Measurements from ENCODE around the gene TRIM3. TPM values are rescaled to one million over a fixed set of nuclear protein-coding genes. Genes with fewer than 3 reads are reported as not detected.

Gene TRIM3
- total RNA-seq, 2 donors from 2014 or later: 37.6 to 49.3 TPM

- DNase-seq: no peak
- ATAC-seq: no peak
- intact Hi-C loops (cut with DNase I, micrococcal nuclease): no loop called here
Measured at GRCh38 chr11:6452219-6452618, 21.5 kb downstream of the TRIM3 start.

- no peak for DNase-seq
- intact Hi-C loops (cut with DNase I, micrococcal nuclease): loop anchor here in 1 of 2 donors (10.0 kb wide), 1 partner anchor 64 kb away; no protein-coding TSS in a partner anchor
- ATAC-seq: no peak
Measured at GRCh38 chr11:6448574-6448973, 25.2 kb downstream of the TRIM3 start.

DNA sequence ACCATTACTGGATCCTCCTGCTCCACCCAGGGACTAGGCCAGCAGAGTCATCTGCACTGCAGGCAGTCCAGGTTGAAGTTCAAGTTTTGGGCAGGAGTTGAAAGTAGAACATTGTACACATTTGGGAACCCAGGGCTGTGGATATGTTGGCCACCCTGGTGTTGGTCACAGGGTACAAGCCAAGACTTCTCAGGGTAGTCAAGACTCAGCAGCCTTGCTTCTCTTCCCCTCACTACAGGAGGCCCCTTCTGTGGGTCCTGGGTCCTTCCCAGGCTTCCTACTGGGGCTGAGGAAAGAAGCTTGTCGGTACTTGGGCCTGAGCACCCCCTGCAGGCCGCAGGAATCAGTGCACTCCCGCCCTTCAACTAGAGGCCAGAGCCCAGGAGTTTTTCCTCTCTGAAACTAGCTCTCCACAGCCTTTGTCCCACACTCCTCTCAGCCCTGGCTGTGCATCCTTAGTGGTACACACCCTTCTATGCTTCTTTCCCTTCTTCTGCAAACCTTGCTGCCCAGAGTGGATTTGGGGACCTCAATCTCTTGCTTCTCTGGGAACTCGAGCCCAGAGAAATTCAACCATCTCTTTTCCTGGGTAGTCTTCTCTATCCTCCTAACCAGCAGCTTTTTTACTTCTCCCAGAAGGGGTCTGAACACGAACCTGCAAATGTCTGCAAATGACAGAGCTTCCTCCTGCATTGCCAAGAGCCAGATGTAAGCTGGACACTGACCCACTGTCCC, 30.3 kb downstream of the TRIM3 start:
- ATAC-seq (peak; percentile 82), DNase-seq (peak in 1 of 2 donors; percentile 61)
- intact Hi-C loops (cut with DNase I, micrococcal nuclease): loop anchor here (2.0 to 10.0 kb wide), 2 partner anchors 59 to 65 kb away; no protein-coding TSS in a partner anchor

DNA sequence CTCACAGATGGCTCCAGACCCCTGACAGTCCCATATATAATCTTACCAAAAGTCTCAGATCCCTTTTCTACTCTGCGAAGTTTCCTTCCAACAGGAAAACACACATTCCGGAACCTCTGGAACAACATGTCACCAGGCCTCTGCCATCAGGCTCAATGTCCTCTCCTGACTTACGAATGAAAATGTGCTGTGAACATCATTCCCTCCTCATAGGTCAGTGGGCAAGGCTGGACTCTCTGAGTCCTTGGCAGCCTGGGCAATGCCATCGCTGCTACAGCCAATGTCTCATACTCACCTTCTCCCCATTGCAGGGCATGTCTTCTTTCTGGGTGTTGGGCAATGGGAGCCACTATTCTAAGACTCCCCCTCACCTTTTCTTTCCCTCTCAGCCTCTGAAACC, 31.3 kb downstream of the TRIM3 start:
- intact Hi-C loops (cut with DNase I, micrococcal nuclease): loop anchor here (2.0 to 10.0 kb wide), 2 partner anchors 58 to 64 kb away; no protein-coding TSS in a partner anchor
- no peak for DNase-seq
- no peak for ATAC-seq

DNA sequence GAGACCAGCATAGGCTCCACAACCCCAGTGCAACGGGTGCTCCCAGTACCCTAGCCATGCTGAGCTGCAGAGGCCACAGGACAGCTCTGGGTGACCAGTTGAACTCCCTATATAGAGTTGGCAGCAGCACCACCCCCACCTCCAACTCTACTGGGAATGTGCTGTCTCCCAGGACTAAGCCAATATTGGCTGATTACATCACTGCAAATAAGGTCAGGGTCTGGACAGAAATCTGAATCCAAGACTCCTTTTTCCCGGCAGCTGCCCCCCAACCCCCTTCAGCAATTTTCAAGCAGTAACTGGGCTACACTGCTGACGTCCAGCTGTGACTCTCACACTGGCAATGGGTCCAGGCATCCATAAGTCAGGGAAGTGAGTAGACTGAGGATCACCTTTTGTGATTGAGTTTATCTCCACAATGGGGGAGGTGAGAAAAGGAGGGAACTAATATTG, 32.8 kb downstream of the TRIM3 start, which contains the start of gene HPX:
Gene HPX, minus strand, starts transcription at position 82 of the 453 bp plus-strand sequence. Its CDS starts 24 bp downstream, at position 58.
- ATAC-seq: no peak
- intact Hi-C loops (cut with DNase I, micrococcal nuclease): loop anchor here in 1 of 2 donors (10.0 kb wide), 1 partner anchor 56 kb away; no protein-coding TSS in a partner anchor
- DNase-seq: no peak

DNA sequence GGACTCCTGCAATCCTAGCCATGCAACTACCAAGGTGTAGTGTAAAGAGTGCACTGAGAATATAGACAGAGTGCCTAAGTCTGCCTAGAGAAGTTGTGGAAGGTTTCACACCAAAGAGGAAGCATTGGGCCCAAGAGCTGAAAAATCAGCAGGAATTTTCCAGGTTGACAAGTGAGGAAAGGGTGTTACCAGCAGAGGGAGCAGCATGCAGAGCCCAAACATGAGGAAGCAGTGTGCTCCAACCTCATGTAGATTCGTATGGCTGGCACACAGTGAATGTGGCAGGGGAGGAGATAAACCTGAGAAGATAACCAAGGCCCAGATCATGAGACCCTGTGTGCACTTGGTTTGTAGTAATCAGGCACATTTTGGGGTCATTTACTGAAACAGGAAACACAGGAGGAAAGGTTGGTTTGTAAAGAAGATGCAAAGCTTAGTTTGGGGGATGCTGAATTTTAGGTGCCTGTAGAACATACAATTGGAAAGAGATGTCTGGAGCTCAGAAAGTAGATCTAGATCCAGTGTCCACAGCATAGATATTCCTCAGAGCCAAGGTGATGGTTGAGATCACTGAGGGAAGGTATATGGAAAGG, 34.7 kb downstream of the TRIM3 start:
- ATAC-seq (peak; percentile 82), DNase-seq (peak; percentile 47 to 65)
- intact Hi-C loops (cut with DNase I, micrococcal nuclease): loop anchor here in 1 of 2 donors (10.0 kb wide), 1 partner anchor 66 kb away; no protein-coding TSS in a partner anchor

DNA sequence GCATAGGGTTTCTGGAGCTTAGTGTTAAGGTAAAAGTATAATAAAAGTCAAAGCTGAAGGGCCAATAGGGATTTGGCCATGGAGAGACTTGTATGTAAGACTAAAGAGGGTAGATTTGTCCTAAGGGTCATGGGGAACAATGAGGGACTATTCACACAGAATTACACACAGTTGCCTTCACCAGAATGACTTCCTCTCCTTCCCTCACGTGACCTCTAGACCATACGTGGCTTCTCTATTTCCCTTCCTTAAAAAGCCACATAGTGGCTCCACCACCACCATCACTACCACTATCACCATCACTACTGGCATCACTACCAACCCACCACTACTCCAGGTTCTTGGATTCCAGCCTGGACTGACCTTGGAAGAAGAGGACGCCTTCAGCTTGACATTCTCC, 35.7 kb downstream of the TRIM3 start:
- ATAC-seq (no peak), DNase-seq (no peak)
- intact Hi-C loops (cut with DNase I, micrococcal nuclease): loop anchor here in 1 of 2 donors (10.0 kb wide), 1 partner anchor 67 kb away; no protein-coding TSS in a partner anchor

- intact Hi-C loops (cut with DNase I, micrococcal nuclease): loop anchor here in 1 of 2 donors (10.0 kb wide), 1 partner anchor 67 kb away; no protein-coding TSS in a partner anchor
- no peak for ATAC-seq
- DNase-seq: no peak
Measured at GRCh38 chr11:6437423-6437822, 36.3 kb downstream of the TRIM3 start.

DNA sequence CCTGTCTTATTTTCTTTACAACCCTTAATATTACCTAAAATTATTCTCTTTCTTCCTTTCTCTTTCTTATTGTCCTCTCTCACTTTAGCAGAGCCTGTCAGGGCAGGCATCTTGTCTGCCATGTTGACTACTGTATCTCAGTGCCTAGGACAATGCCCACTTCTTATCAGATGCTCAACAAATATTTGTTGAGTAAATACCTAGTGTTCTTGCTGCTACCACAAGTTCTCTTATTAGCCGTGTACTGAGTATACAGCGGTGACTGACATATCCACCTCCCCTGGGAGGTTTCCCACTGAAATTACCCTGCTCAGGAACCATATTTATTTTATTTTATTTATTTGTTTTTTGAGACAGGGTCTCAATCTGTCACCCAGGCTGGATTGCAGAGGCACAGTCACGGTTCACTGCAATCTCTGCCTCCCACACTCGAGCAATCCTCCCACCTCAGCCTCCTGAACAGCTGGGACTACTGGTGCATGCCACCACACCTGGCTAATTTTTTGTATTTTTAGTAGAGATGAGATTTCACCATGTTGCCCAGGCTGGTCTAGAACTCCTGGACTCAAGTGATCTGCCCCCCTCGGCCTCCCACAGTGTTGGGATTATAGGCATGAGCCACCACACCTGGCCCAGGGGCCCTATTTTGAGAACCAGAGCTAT, 39.6 kb downstream of the TRIM3 start:
- intact Hi-C loops (cut with DNase I, micrococcal nuclease): loop anchor here in 1 of 2 donors (10.0 kb wide), 1 partner anchor 71 kb away; no protein-coding TSS in a partner anchor
- ATAC-seq: peak; percentile 73

DNA sequence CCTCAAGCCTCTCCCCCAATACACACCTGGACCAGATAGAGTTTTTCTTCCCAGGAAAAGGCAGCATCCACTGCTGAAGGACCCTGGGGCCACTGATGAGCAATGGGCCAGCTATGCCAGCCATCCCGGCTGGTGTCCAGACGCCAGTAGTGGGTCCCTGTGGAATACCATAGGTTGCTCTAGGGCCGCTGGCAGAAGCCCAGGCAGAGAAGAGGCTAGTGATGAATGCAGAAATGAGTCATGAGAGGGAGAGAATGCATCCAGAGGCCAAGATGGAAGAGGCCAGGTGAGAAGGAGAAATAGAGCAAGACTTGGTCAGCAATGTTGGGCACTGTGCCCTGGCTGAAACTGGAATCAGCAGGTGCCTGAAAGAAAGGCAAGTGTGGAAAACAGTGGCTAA, 41.9 kb downstream of the TRIM3 start:
- DNase-seq: no peak
- ATAC-seq: no peak
- intact Hi-C loops (cut with DNase I, micrococcal nuclease): loop anchor here in 1 of 2 donors (10.0 kb wide), 1 partner anchor 73 kb away; no protein-coding TSS in a partner anchor

More for the DNA sequence above, 39.6 kb downstream of the TRIM3 start:
- DNase-seq: no peak

GRCh38 chr11:6427516-6427915, 46.2 kb downstream of the TRIM3 start:
- intact Hi-C loops (cut with DNase I, micrococcal nuclease): no loop called here
- no peak for ATAC-seq
- no peak for DNase-seq

DNA sequence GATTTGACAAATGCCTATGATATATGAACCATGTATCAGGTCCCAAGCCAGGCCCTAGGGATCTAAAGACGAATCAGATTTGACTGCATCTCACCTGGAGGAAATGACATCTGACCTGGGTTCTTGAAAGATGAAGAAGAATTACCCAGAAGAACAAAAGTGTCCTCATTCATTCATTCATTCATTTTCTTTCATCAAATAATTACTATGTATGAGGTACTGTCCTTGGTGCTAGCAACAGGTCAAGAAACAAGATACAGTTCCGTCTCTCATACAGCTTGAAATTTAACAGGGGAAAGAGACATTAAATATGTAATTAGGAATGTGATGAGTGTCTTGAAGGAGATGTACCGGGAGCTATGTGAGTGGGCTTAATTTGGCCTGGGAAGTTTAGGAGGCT, 53.1 kb downstream of the TRIM3 start:
- intact Hi-C loops (cut with DNase I, micrococcal nuclease): no loop called here

GRCh38 chr11:6419009-6419631, 54.6 kb downstream of the TRIM3 start, which contains the start of gene APBB1:
Gene APBB1, minus strand, starts transcription at chr11:6419094. Its CDS starts 7,747 bp downstream, at chr11:6411347.
- DNase-seq (peak; percentile 44 to 76), ATAC-seq (peak; percentile 96)
- intact Hi-C loops (cut with DNase I, micrococcal nuclease): no loop called here

More for the DNA sequence above, 53.1 kb downstream of the TRIM3 start:
- no peak for ATAC-seq
- no peak for DNase-seq

DNA sequence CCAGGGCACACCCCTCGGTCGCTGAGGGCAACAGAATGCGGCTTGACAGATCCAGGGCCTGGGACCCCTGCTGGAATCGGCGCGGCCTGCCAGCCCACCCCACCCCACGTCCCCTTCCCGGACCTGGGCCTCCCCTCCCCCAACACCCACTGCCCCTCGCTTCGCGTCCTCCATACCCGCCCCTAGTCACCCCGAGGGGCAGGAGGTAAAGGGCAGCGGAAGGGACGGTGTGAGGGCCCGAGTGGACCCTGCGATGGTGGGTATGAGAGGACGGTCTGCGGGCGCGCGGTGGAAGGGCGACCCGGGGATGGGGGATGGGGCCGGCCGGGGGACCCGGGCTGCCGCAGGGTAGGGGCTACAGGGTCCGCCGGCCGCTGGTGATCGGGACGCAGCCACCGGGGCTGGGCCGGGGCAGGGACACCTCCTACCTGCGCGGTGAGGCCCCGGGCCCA, 55.2 kb downstream of the TRIM3 start:
- ATAC-seq: peak; percentile 21
- intact Hi-C loops (cut with DNase I, micrococcal nuclease): no loop called here
- peak in 1 of 2 donors; percentile 38 for DNase-seq

DNA sequence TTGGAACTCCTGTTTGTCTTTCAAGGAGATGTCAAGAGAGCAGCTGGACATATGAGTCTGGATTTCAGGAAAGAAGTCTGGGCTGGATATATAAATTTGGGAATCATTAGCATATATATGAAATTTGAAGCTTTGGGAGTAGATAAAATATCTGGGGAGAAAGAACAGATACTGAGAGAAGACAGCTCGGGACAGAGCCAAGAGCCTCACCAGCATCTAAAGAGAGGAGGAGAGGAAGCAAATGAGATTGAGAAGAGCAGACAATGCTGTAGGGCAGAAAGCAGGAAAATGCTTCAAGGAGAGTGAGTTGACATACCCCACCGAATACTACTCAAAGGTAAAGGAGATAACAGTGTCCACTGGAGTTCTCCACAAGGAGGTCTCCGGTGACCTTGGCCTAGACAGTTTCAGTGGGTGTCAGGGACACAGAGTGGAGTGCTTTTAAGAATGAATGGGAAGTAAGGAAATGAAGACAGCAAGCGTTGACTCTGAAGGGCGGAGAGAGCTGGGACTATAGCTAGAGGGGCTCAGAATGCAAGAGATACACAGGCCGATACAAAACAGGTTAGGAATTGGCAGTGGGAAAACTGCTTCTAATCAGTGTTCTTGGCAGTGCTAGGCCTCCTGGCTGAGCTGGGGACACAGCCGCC, 55.7 kb downstream of the TRIM3 start:
- no peak for DNase-seq
- intact Hi-C loops (cut with DNase I, micrococcal nuclease): no loop called here

DNA sequence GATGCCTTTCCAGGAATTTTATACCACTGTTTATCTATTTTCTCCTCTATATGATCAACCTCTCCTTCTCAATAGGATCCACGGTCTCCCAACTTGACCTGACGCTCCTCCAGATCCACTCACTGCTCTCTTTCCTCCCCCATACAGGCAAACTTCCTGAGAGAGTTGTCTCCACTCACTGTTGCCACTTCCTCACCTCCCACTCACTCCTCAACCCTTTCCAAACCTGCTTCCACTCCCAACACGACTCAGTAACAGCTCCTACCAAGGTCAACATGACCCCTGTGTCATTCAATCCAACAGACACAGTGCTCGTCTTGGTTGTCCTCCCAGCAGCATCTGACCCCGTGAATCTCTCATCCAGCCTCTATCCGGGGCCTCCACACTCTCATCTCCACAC, 57.9 kb downstream of the TRIM3 start:
- intact Hi-C loops (cut with DNase I, micrococcal nuclease): no loop called here
- no peak for DNase-seq
- ATAC-seq: no peak

More for the DNA sequence above, 55.7 kb downstream of the TRIM3 start:
- ATAC-seq: peak; percentile 40

DNA sequence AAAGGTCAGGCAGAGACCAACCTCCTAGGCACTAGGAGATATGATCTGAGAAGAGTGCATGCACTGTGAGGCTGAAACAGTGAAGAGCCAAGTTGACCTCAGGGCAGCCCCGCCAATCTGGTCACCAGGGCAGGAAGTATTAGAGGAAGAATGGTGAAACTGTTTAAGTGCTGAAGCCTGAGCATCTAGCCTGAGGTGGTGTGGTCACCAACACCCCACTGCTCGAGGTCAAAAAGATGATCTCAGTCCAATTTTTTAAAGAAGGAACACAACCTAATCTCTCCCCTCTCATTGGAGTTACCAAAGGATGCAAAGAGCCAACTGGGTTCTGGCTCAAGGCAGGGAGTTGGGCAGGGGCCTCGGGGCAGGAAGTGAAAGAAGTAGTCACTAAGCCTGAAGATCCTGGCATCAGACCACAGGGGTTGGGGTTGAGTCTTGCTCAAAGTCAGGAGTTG, 58.8 kb downstream of the TRIM3 start:
- DNase-seq (no peak), ATAC-seq (no peak)
- intact Hi-C loops (cut with DNase I, micrococcal nuclease): no loop called here

DNA sequence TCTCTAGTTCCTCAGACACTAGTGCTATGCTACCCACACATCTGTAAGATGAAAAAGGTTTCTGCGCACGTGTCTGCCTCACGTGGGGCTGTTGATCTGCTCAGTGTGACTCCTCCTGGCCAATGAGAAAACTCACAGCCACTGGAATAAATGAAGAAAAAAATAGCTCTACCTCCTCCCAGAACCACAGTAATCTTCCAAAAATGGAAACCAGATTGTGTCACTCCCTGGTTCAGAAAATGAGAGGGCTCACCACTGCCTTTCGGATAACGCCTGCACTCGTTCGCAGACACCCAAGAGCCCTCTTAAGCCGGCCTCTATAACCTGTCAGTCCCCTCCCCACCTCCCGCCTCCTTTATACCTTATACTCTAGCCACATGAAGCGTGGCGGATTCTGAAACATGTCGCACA, 59.9 kb downstream of the TRIM3 start:
- ATAC-seq: no peak
- no peak for DNase-seq
- intact Hi-C loops (cut with DNase I, micrococcal nuclease): no loop called here
